C4-2B (cell line): ENCODE results near the gene FLII.

Experiments used
- H3K27ac ChIP-seq: fragments of 450-650 bp; 2 replicates; pipeline ENCODE4 v1.5.1; 2017
- CTCF ChIP-seq: fragments of 450-650 bp; conservative IDR thresholded peaks from 2 replicates; pipeline ENCODE4 v1.5.1; 2017; ENCODE audit warnings: mild to moderate bottlenecking
- ZFX ChIP-seq: fragments of 450-650 bp; IDR thresholded peaks from 2 replicates; pipeline ENCODE4 v1.6.1; 2017

Gene FLII

GRCh38 chr17:18206962-18207361 is 51.6 kb downstream of the FLII start:
- TF ChIP-seq CTCF (no peak), ZFX (no peak)

GRCh38 chr17:18205861-18206260 is 52.7 kb downstream of the FLII start:
- H3K27ac ChIP-seq = no peak overlapping the region
- no peak for TF ChIP-seq ZFX
- no peak for TF ChIP-seq CTCF

More at GRCh38 chr17:18206962-18207361, 51.6 kb downstream of the FLII start:
- no peak overlapping the region for H3K27ac ChIP-seq

GRCh38 chr17:18203308-18203707 is 55.2 kb downstream of the FLII start:
- no peak overlapping the region for H3K27ac ChIP-seq
- TF ChIP-seq ZFX = no peak
- no peak for TF ChIP-seq CTCF

GRCh38 chr17:18201108-18201507 is 57.4 kb downstream of the FLII start:
- no peak overlapping the region for H3K27ac ChIP-seq
- TF ChIP-seq ZFX (no peak), CTCF (no peak)

- H3K27ac ChIP-seq = no peak overlapping the region
- TF ChIP-seq ZFX (no peak), CTCF (no peak)
Measured at GRCh38 chr17:18198530-18198929, 60.0 kb downstream of the FLII start.

- TF ChIP-seq CTCF (no peak), ZFX (no peak)
- no peak overlapping the region for H3K27ac ChIP-seq
Measured at GRCh38 chr17:18197535-18198194, 60.9 kb downstream of the FLII start.

- no peak overlapping the region for H3K27ac ChIP-seq
- TF ChIP-seq ZFX (no peak), CTCF (no peak)
Measured at GRCh38 chr17:18195246-18195645, 63.3 kb downstream of the FLII start.
